Activated CD4-positive, alpha-beta T cell treated with anti-CD3 and anti-CD28 coated beads, Interleukin-2, amount 10 ng/mL, durations not matched to agents 24 days and 14 days (primary cell): Measurements from ENCODE around the gene NFIA. TPM values are rescaled to one million over a fixed set of nuclear protein-coding genes. Genes with fewer than 3 reads are reported as not detected.
"Not testable (repeated sequence)": the region's sequence is repeated elsewhere in the genome, so short reads cannot be mapped to it uniquely, and the experiment has no call there.

Source experiments
- DNase-seq: peaks from one replicate; pipeline ENCODE4 v3.0.0; 2022
- H3K27ac Mint-ChIP-seq: one replicate; pipeline ENCODE4 v1.8.0; 2022; ENCODE audit warnings: mild to moderate bottlenecking, mixed read lengths
- H3K27me3 Mint-ChIP-seq: one replicate; pipeline ENCODE4 v1.8.0; 2022; ENCODE audit warnings: mixed read lengths
- H3K36me3 Mint-ChIP-seq: one replicate; pipeline ENCODE4 v1.8.0; 2022; ENCODE audit warnings: low read depth, mild to moderate bottlenecking, mixed read lengths
- H3K4me1 Mint-ChIP-seq: one replicate; pipeline ENCODE4 v1.8.0; 2021; ENCODE audit warnings: mixed read lengths
- H3K4me3 Mint-ChIP-seq: one replicate; pipeline ENCODE4 v1.8.0; 2022; ENCODE audit warnings: mild to moderate bottlenecking, moderate library complexity, mixed read lengths
- H3K9me3 Mint-ChIP-seq: one replicate; pipeline ENCODE4 v1.8.0; 2021; ENCODE audit warnings: mixed read lengths
- intact Hi-C: fragments of 100-400 bp; cut with micrococcal nuclease; formaldehyde crosslinking; loops from one replicate; pipeline ENCODE4 v1.15.1; 2023
- total RNA-seq: library from RNA; stranded (reverse); gene quantifications from 2 replicates; pipeline ENCODE4 v1.2.3, GENCODE V29; 2022

NFIA gene
- total RNA-seq, 1 donor from 2014 or later = 0.63 TPM

- H3K27me3 Mint-ChIP-seq = peaks cover 11% of the 10 kb centered on the region
- H3K9me3 Mint-ChIP-seq = no peaks in the 10 kb centered on the region
- H3K36me3 Mint-ChIP-seq = no peaks in the 10 kb centered on the region
- DNase-seq = no peak
- no peak overlapping the region for H3K27ac Mint-ChIP-seq
- H3K4me1 Mint-ChIP-seq = no peaks in the 10 kb centered on the region
- intact Hi-C loops = no loop called here
- H3K4me3 Mint-ChIP-seq = no peak overlapping the region
These were observed 194.8 kb downstream of the NFIA start for GRCh38 chr1:61277121-61277690.

- H3K27me3 Mint-ChIP-seq, H3K36me3 Mint-ChIP-seq, intact Hi-C loops, H3K4me1 Mint-ChIP-seq, H3K9me3 Mint-ChIP-seq, H3K4me3 Mint-ChIP-seq, DNase-seq, H3K27ac Mint-ChIP-seq: not testable (repeated sequence)
These were observed 196.1 kb downstream of the NFIA start for GRCh38 chr1:61278503-61278902.

GRCh38 chr1:61278966-61279365 lies 196.6 kb downstream of the NFIA start:
- intact Hi-C loops = no loop called here
- Mint-ChIP-seq H3K9me3 (no peaks in the 10 kb centered on the region), H3K4me1 (no peaks in the 10 kb centered on the region), H3K4me3 (no peak overlapping the region), H3K27me3 (peaks cover 7% of the 10 kb centered on the region), H3K36me3 (no peaks in the 10 kb centered on the region), H3K27ac (no peak overlapping the region)
- DNase-seq = no peak

- Mint-ChIP-seq H3K4me1 (no peaks in the 10 kb centered on the region), H3K27me3 (peaks cover 4% of the 10 kb centered on the region), H3K36me3 (no peaks in the 10 kb centered on the region), H3K27ac (no peak overlapping the region), H3K9me3 (no peaks in the 10 kb centered on the region), H3K4me3 (no peak overlapping the region)
- no peak for DNase-seq
- intact Hi-C loops = no loop called here
These were observed 197.2 kb downstream of the NFIA start for GRCh38 chr1:61279570-61279969.

- no peaks in the 10 kb centered on the region for H3K4me1 Mint-ChIP-seq
- H3K36me3 Mint-ChIP-seq = no peaks in the 10 kb centered on the region
- DNase-seq = no peak
- H3K27me3 Mint-ChIP-seq = peaks cover 2% of the 10 kb centered on the region
- H3K4me3 Mint-ChIP-seq = no peak overlapping the region
- intact Hi-C loops = no loop called here
- H3K9me3 Mint-ChIP-seq = no peaks in the 10 kb centered on the region
- H3K27ac Mint-ChIP-seq = no peak overlapping the region
These were observed 198.1 kb downstream of the NFIA start for GRCh38 chr1:61280452-61280851.

- no peaks in the 10 kb centered on the region for H3K9me3 Mint-ChIP-seq
- H3K36me3 Mint-ChIP-seq = no peaks in the 10 kb centered on the region
- no peak for DNase-seq
- intact Hi-C loops = no loop called here
- H3K4me3 Mint-ChIP-seq = no peak overlapping the region
- no peak overlapping the region for H3K27ac Mint-ChIP-seq
- no peaks in the 10 kb centered on the region for H3K27me3 Mint-ChIP-seq
- H3K4me1 Mint-ChIP-seq = no peaks in the 10 kb centered on the region
These were observed 200.0 kb downstream of the NFIA start for GRCh38 chr1:61282387-61282786.

GRCh38 chr1:61284248-61284854 lies 202.0 kb downstream of the NFIA start:
- DNase-seq = no peak
- H3K27me3 Mint-ChIP-seq = no peaks in the 10 kb centered on the region

GRCh38 chr1:61284936-61285335 lies 202.6 kb downstream of the NFIA start:
- peaks cover 4% of the 10 kb centered on the region for H3K27me3 Mint-ChIP-seq
- no peak for DNase-seq
- no peak overlapping the region for H3K27ac Mint-ChIP-seq
- H3K4me1 Mint-ChIP-seq = peaks cover 2% of the 10 kb centered on the region
- H3K9me3 Mint-ChIP-seq = no peaks in the 10 kb centered on the region
- no peaks in the 10 kb centered on the region for H3K36me3 Mint-ChIP-seq
- no peak overlapping the region for H3K4me3 Mint-ChIP-seq
- intact Hi-C loops = no loop called here

More at GRCh38 chr1:61284248-61284854, 202.0 kb downstream of the NFIA start:
- H3K27ac Mint-ChIP-seq = no peak overlapping the region
- intact Hi-C loops = no loop called here
- H3K4me1 Mint-ChIP-seq = no peaks in the 10 kb centered on the region
- no peaks in the 10 kb centered on the region for H3K9me3 Mint-ChIP-seq
- H3K4me3 Mint-ChIP-seq = no peak overlapping the region
- H3K36me3 Mint-ChIP-seq = no peaks in the 10 kb centered on the region

- Mint-ChIP-seq H3K9me3 (no peaks in the 10 kb centered on the region), H3K4me1 (peaks cover 2% of the 10 kb centered on the region), H3K36me3 (no peaks in the 10 kb centered on the region), H3K4me3 (no peak overlapping the region), H3K27ac (no peak overlapping the region), H3K27me3 (peaks cover 7% of the 10 kb centered on the region)
- no peak for DNase-seq
- intact Hi-C loops = no loop called here
These were observed 203.1 kb downstream of the NFIA start for GRCh38 chr1:61285371-61285885.

- Mint-ChIP-seq H3K9me3 (no peaks in the 10 kb centered on the region), H3K27me3 (peaks cover 17% of the 10 kb centered on the region), H3K36me3 (no peaks in the 10 kb centered on the region), H3K27ac (no peak overlapping the region), H3K4me1 (peaks cover 2% of the 10 kb centered on the region), H3K4me3 (no peak overlapping the region)
- DNase-seq = no peak
- intact Hi-C loops = no loop called here
These were observed 204.7 kb downstream of the NFIA start for GRCh38 chr1:61287014-61287413.

GRCh38 chr1:61287734-61288133 lies 205.4 kb downstream of the NFIA start:
- no peaks in the 10 kb centered on the region for H3K9me3 Mint-ChIP-seq

GRCh38 chr1:61289232-61290098 lies 207.1 kb downstream of the NFIA start:
- no peak for DNase-seq
- Mint-ChIP-seq H3K27me3 (peaks cover 17% of the 10 kb centered on the region), H3K4me1 (peaks cover 2% of the 10 kb centered on the region)

More at GRCh38 chr1:61287734-61288133, 205.4 kb downstream of the NFIA start:
- Mint-ChIP-seq H3K4me3 (no peak overlapping the region), H3K36me3 (no peaks in the 10 kb centered on the region), H3K27ac (no peak overlapping the region), H3K4me1 (peaks cover 2% of the 10 kb centered on the region), H3K27me3 (peaks cover 17% of the 10 kb centered on the region)
- no peak for DNase-seq
- intact Hi-C loops = no loop called here

GRCh38 chr1:61290525-61290924 lies 208.2 kb downstream of the NFIA start:
- H3K36me3 Mint-ChIP-seq = no peaks in the 10 kb centered on the region
- peaks cover 2% of the 10 kb centered on the region for H3K4me1 Mint-ChIP-seq
- no peak overlapping the region for H3K4me3 Mint-ChIP-seq
- peaks cover 17% of the 10 kb centered on the region for H3K27me3 Mint-ChIP-seq
- intact Hi-C loops = no loop called here
- no peak overlapping the region for H3K27ac Mint-ChIP-seq
- DNase-seq = no peak
- H3K9me3 Mint-ChIP-seq = no peaks in the 10 kb centered on the region

More at GRCh38 chr1:61289232-61290098, 207.1 kb downstream of the NFIA start:
- Mint-ChIP-seq H3K4me3 (no peak overlapping the region), H3K27ac (no peak overlapping the region), H3K9me3 (no peaks in the 10 kb centered on the region), H3K36me3 (no peaks in the 10 kb centered on the region)
- intact Hi-C loops = no loop called here

- Mint-ChIP-seq H3K27ac (no peak overlapping the region), H3K4me3 (no peak overlapping the region), H3K9me3 (peaks cover 8% of the 10 kb centered on the region), H3K27me3 (peaks cover 19% of the 10 kb centered on the region), H3K4me1 (peaks cover 2% of the 10 kb centered on the region), H3K36me3 (no peaks in the 10 kb centered on the region)
- DNase-seq = no peak
- intact Hi-C loops = no loop called here
These were observed 210.8 kb downstream of the NFIA start for GRCh38 chr1:61293197-61293596.
